Activated naive CD4-positive, alpha-beta T cell treated with anti-CD3 and anti-CD28 coated beads, Interleukin-2, amount 10 ng/mL, durations not matched to agents 7 days and 5 days (primary cell): ENCODE data around the gene MMP7.

ENCODE experiments used
- CTCF ChIA-PET: fragments of 350-600 bp; sonication (Branson Sonifier 250); formaldehyde crosslinking; loops from one replicate; lab custom pipeline; 2021; ENCODE audit warnings: antibody characterized with exemption; lab: Charles Lee
- DNase-seq: peaks from one replicate; pipeline ENCODE4 v3.0.0-alpha.2; 2020
- H3K27ac Mint-ChIP-seq: one replicate; pipeline ENCODE4 v1.8.0; 2021; ENCODE audit warnings: mild to moderate bottlenecking, moderate library complexity, mixed read lengths
- H3K27me3 Mint-ChIP-seq: one replicate; pipeline ENCODE4 v1.8.0; 2021; ENCODE audit warnings: mild to moderate bottlenecking, mixed read lengths
- H3K36me3 Mint-ChIP-seq: one replicate; pipeline ENCODE4 v1.8.0; 2021; ENCODE audit warnings: mixed read lengths
- H3K4me1 Mint-ChIP-seq: one replicate; pipeline ENCODE4 v1.8.0; 2021; ENCODE audit warnings: mixed read lengths
- H3K4me3 Mint-ChIP-seq: one replicate; pipeline ENCODE4 v1.8.0; 2021; ENCODE audit warnings: mild to moderate bottlenecking, moderate library complexity, mixed read lengths
- H3K9me3 Mint-ChIP-seq: one replicate; pipeline ENCODE4 v1.8.0; 2021; ENCODE audit warnings: mixed read lengths

The MMP7 gene

GRCh38 chr11:102553835-102554282 is 23.3 kb upstream of the MMP7 start:
- Mint-ChIP-seq H3K27me3 (peaks cover 27% of the 10 kb centered on the region), H3K9me3 (peaks cover 8% of the 10 kb centered on the region), H3K36me3 (peaks cover 5% of the 10 kb centered on the region), H3K4me1 (no peaks in the 10 kb centered on the region), H3K27ac (no peak overlapping the region), H3K4me3 (no peak overlapping the region)
- DNase-seq = no peak
- CTCF ChIA-PET = interaction anchor here (1.1 to 1.7 kb wide), 3 partner anchors 12 to 211 kb away, joined by 3 to 4 read pairs (median 3); no protein-coding TSS in a partner anchor

- H3K27me3 Mint-ChIP-seq = peaks cover 27% of the 10 kb centered on the region
- CTCF ChIA-PET = interaction anchor here (1.1 to 1.2 kb wide), 2 partner anchors 10 to 60 kb away, joined by 3 to 4 read pairs; no protein-coding TSS in a partner anchor
- no peaks in the 10 kb centered on the region for H3K4me1 Mint-ChIP-seq
- peaks cover under 1% of the 10 kb centered on the region for H3K36me3 Mint-ChIP-seq
- no peak overlapping the region for H3K27ac Mint-ChIP-seq
- H3K9me3 Mint-ChIP-seq = peaks cover 3% of the 10 kb centered on the region
- DNase-seq = no peak
- H3K4me3 Mint-ChIP-seq = no peak overlapping the region
Measured at GRCh38 chr11:102552447-102553194, 22.1 kb upstream of the MMP7 start.

GRCh38 chr11:102552020-102552419 is 21.5 kb upstream of the MMP7 start:
- no peaks in the 10 kb centered on the region for H3K4me1 Mint-ChIP-seq
- H3K9me3 Mint-ChIP-seq = no peaks in the 10 kb centered on the region
- H3K27ac Mint-ChIP-seq = no peak overlapping the region
- DNase-seq = no peak
- no peak overlapping the region for H3K4me3 Mint-ChIP-seq
- no peaks in the 10 kb centered on the region for H3K36me3 Mint-ChIP-seq
- H3K27me3 Mint-ChIP-seq = peaks cover 27% of the 10 kb centered on the region
- CTCF ChIA-PET = no interaction called here

- Mint-ChIP-seq H3K9me3 (no peaks in the 10 kb centered on the region), H3K27ac (no peak overlapping the region), H3K4me3 (no peak overlapping the region), H3K36me3 (no peaks in the 10 kb centered on the region), H3K27me3 (peaks cover 27% of the 10 kb centered on the region), H3K4me1 (no peaks in the 10 kb centered on the region)
- DNase-seq = no peak
- CTCF ChIA-PET = interaction anchor here (1.0 kb wide), 1 partner anchor 56 kb away, joined by 4 read pairs; no protein-coding TSS in a partner anchor
Measured at GRCh38 chr11:102551169-102551781, 20.7 kb upstream of the MMP7 start.

GRCh38 chr11:102546923-102547471 is 16.4 kb upstream of the MMP7 start:
- no peak overlapping the region for H3K4me3 Mint-ChIP-seq
- CTCF ChIA-PET = no interaction called here

GRCh38 chr11:102546427-102546826 is 15.9 kb upstream of the MMP7 start:
- Mint-ChIP-seq H3K27me3 (peaks cover 9% of the 10 kb centered on the region), H3K27ac (no peak overlapping the region), H3K36me3 (no peaks in the 10 kb centered on the region), H3K4me3 (no peak overlapping the region), H3K4me1 (no peaks in the 10 kb centered on the region), H3K9me3 (no peaks in the 10 kb centered on the region)
- DNase-seq = no peak
- CTCF ChIA-PET = no interaction called here

More at GRCh38 chr11:102546923-102547471, 16.4 kb upstream of the MMP7 start:
- H3K27ac Mint-ChIP-seq = no peak overlapping the region
- H3K36me3 Mint-ChIP-seq = no peaks in the 10 kb centered on the region
- peaks cover 12% of the 10 kb centered on the region for H3K27me3 Mint-ChIP-seq
- no peak for DNase-seq
- no peaks in the 10 kb centered on the region for H3K9me3 Mint-ChIP-seq
- H3K4me1 Mint-ChIP-seq = no peaks in the 10 kb centered on the region

GRCh38 chr11:102545701-102546100 is 15.2 kb upstream of the MMP7 start:
- H3K36me3 Mint-ChIP-seq = no peaks in the 10 kb centered on the region
- CTCF ChIA-PET = interaction anchor here (1.0 kb wide), 1 partner anchor 65 kb away, joined by 5 read pairs; no protein-coding TSS in a partner anchor
- no peaks in the 10 kb centered on the region for H3K4me1 Mint-ChIP-seq
- no peaks in the 10 kb centered on the region for H3K9me3 Mint-ChIP-seq
- peaks cover 5% of the 10 kb centered on the region for H3K27me3 Mint-ChIP-seq
- no peak overlapping the region for H3K27ac Mint-ChIP-seq
- no peak overlapping the region for H3K4me3 Mint-ChIP-seq
- no peak for DNase-seq

GRCh38 chr11:102544594-102544993 is 14.0 kb upstream of the MMP7 start:
- Mint-ChIP-seq H3K9me3 (no peaks in the 10 kb centered on the region), H3K27ac (no peak overlapping the region), H3K4me3 (no peak overlapping the region), H3K27me3 (peaks cover 7% of the 10 kb centered on the region), H3K36me3 (no peaks in the 10 kb centered on the region), H3K4me1 (no peaks in the 10 kb centered on the region)
- DNase-seq = no peak
- CTCF ChIA-PET = interaction anchor here (0.7 to 1.1 kb wide), 2 partner anchors 122 to 203 kb away, joined by 3 read pairs; no protein-coding TSS in a partner anchor

GRCh38 chr11:102539567-102539966 is 9.0 kb upstream of the MMP7 start:
- H3K9me3 Mint-ChIP-seq = no peaks in the 10 kb centered on the region
- peaks cover 24% of the 10 kb centered on the region for H3K27me3 Mint-ChIP-seq
- DNase-seq = no peak
- CTCF ChIA-PET = no interaction called here
- no peaks in the 10 kb centered on the region for H3K4me1 Mint-ChIP-seq
- no peak overlapping the region for H3K4me3 Mint-ChIP-seq
- no peaks in the 10 kb centered on the region for H3K36me3 Mint-ChIP-seq
- no peak overlapping the region for H3K27ac Mint-ChIP-seq

GRCh38 chr11:102538932-102539331 is 8.4 kb upstream of the MMP7 start:
- Mint-ChIP-seq H3K4me1 (no peaks in the 10 kb centered on the region), H3K27me3 (peaks cover 27% of the 10 kb centered on the region), H3K9me3 (no peaks in the 10 kb centered on the region), H3K27ac (no peak overlapping the region), H3K36me3 (no peaks in the 10 kb centered on the region), H3K4me3 (no peak overlapping the region)
- no peak for DNase-seq
- CTCF ChIA-PET = interaction anchor here (1.0 to 1.5 kb wide), 2 partner anchors 20 to 128 kb away, joined by 3 to 4 read pairs; no protein-coding TSS in a partner anchor

- no peaks in the 10 kb centered on the region for H3K36me3 Mint-ChIP-seq
- H3K27ac Mint-ChIP-seq = no peak overlapping the region
- peaks cover 2% of the 10 kb centered on the region for H3K4me1 Mint-ChIP-seq
- H3K9me3 Mint-ChIP-seq = no peaks in the 10 kb centered on the region
- H3K27me3 Mint-ChIP-seq = peaks cover 22% of the 10 kb centered on the region
- DNase-seq = no peak
- no peak overlapping the region for H3K4me3 Mint-ChIP-seq
- CTCF ChIA-PET = interaction anchor here (0.7 kb wide), 1 partner anchor 77 kb away, joined by 3 read pairs; no protein-coding TSS in a partner anchor
Measured at GRCh38 chr11:102534261-102534872, 3.8 kb upstream of the MMP7 start.

GRCh38 chr11:102528618-102529017 is 1.9 kb downstream of the MMP7 start:
- Mint-ChIP-seq H3K27ac (no peak overlapping the region), H3K9me3 (no peaks in the 10 kb centered on the region), H3K4me1 (peaks cover 7% of the 10 kb centered on the region), H3K27me3 (peaks cover 4% of the 10 kb centered on the region), H3K4me3 (no peak overlapping the region), H3K36me3 (no peaks in the 10 kb centered on the region)
- CTCF ChIA-PET = interaction anchor here (0.6 to 1.1 kb wide), 2 partner anchors 84 to 161 kb away, joined by 3 read pairs; no protein-coding TSS in a partner anchor
- no peak for DNase-seq

GRCh38 chr11:102527684-102528083 is 2.9 kb downstream of the MMP7 start:
- H3K27ac Mint-ChIP-seq = no peak overlapping the region
- peaks cover 7% of the 10 kb centered on the region for H3K4me1 Mint-ChIP-seq
- H3K27me3 Mint-ChIP-seq = peaks cover 4% of the 10 kb centered on the region
- H3K9me3 Mint-ChIP-seq = no peaks in the 10 kb centered on the region
- no peaks in the 10 kb centered on the region for H3K36me3 Mint-ChIP-seq
- no peak overlapping the region for H3K4me3 Mint-ChIP-seq
- CTCF ChIA-PET = no interaction called here
- no peak for DNase-seq

GRCh38 chr11:102527041-102527440 is 3.5 kb downstream of the MMP7 start:
- no peaks in the 10 kb centered on the region for H3K36me3 Mint-ChIP-seq
- H3K4me1 Mint-ChIP-seq = peaks cover 11% of the 10 kb centered on the region
- no peak overlapping the region for H3K27ac Mint-ChIP-seq
- H3K4me3 Mint-ChIP-seq = no peak overlapping the region
- no peak for DNase-seq
- H3K9me3 Mint-ChIP-seq = no peaks in the 10 kb centered on the region
- CTCF ChIA-PET = interaction anchor here (4.7 kb wide), 1 partner anchor 86 kb away, joined by 22 read pairs; no protein-coding TSS in a partner anchor
- H3K27me3 Mint-ChIP-seq = peaks cover 4% of the 10 kb centered on the region
